ENCODE measurements around the gene IFNE. TPM values are rescaled to one million over a fixed set of nuclear protein-coding genes. Genes with fewer than 3 reads are reported as not detected.

The IFNE gene
- total RNA-seq, 1 experiment from 2014 or later: 3.5 TPM

DNA sequence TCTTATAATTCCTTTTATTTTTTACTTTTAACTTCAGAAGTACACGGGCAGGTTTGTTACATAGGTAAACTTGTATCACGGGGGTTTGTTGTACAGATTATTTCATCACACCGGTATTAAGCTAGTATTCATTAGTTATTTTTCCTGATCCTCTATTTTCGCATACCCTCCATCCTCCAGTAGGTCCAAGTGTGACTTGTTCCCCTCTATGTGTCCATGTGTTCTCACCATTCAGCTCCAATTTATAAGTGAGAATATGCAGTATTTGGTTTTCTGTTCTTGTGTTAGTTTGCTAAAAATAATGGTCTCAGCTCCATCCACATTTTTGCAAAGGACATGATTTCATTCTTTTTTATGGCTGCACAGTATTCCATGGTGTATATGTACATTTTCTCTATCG, 43.1 kb upstream of the IFNE start:
- Histone ChIP-seq H3F3A (ENCODE audit: insufficient read depth, low read depth) (peaks cover 20% of the 10 kb centered on the region; the same call in 1 of the 2 replicates), H3K9me2 (ENCODE audit: insufficient read depth) (no peaks in the 10 kb centered on the region), H3K36me3 (ENCODE audit: low read depth) (peaks cover 25% of the 10 kb centered on the region; the same call in 1 of the 2 replicates), H3K27ac (no peak overlapping the region), H3K27me3 (ENCODE audit: insufficient read depth, low read depth) (no peaks in the 10 kb centered on the region), H4K20me1 (ENCODE audit: insufficient read depth) (no peaks in the 10 kb centered on the region), H3K4me3 (no peak overlapping the region), H3K79me2 (ENCODE audit: low read depth) (peaks cover 3% of the 10 kb centered on the region), H2AFZ (no peak overlapping the region), H3K9me3 (ENCODE audit: insufficient read depth, low read depth) (peaks cover 5% of the 10 kb centered on the region; the same call in 1 of the 2 replicates), H3K4me2 (no peak overlapping the region), H3K4me1 (replicated peaks; ENCODE audit: insufficient read depth) (no peaks in the 10 kb centered on the region)
- ChIA-PET POLR2A (ENCODE audit: unreplicated experiment) (no interaction called here), CTCF (no interaction called here)
- TF ChIP-seq, protein P1, sequence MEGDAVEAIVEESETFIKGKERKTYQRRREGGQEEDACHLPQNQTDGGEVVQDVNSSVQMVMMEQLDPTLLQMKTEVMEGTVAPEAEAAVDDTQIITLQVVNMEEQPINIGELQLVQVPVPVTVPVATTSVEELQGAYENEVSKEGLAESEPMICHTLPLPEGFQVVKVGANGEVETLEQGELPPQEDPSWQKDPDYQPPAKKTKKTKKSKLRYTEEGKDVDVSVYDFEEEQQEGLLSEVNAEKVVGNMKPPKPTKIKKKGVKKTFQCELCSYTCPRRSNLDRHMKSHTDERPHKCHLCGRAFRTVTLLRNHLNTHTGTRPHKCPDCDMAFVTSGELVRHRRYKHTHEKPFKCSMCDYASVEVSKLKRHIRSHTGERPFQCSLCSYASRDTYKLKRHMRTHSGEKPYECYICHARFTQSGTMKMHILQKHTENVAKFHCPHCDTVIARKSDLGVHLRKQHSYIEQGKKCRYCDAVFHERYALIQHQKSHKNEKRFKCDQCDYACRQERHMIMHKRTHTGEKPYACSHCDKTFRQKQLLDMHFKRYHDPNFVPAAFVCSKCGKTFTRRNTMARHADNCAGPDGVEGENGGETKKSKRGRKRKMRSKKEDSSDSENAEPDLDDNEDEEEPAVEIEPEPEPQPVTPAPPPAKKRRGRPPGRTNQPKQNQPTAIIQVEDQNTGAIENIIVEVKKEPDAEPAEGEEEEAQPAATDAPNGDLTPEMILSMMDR (conservative IDR thresholded peaks at IDR 0.05): no peak
- TF ChIP-seq EZH2 (IDR thresholded peaks at IDR 0.05; ENCODE audit: low read depth): no peak
- no TSS peak for BruUV-seq (replicated peaks)
- no peak for DNase-seq
- intact Hi-C loops (cut with micrococcal nuclease; ENCODE audit: unreplicated experiment): no loop called here

GRCh38 chr9:21524099-21524830, 42.2 kb upstream of the IFNE start:
- Histone ChIP-seq H3K4me1 (replicated peaks; ENCODE audit: insufficient read depth) (no peaks in the 10 kb centered on the region), H3K9me3 (ENCODE audit: insufficient read depth, low read depth) (peaks cover 5% of the 10 kb centered on the region; the same call in 1 of the 2 replicates), H2AFZ (no peak overlapping the region), H3K36me3 (ENCODE audit: low read depth) (peaks cover 23% of the 10 kb centered on the region; the same call in 1 of the 2 replicates), H3F3A (ENCODE audit: insufficient read depth, low read depth) (peaks cover 20% of the 10 kb centered on the region; the same call in 1 of the 2 replicates), H3K27me3 (ENCODE audit: insufficient read depth, low read depth) (no peaks in the 10 kb centered on the region), H3K4me2 (no peak overlapping the region), H3K4me3 (no peak overlapping the region), H4K20me1 (ENCODE audit: insufficient read depth) (no peaks in the 10 kb centered on the region), H3K27ac (no peak overlapping the region), H3K9me2 (ENCODE audit: insufficient read depth) (no peaks in the 10 kb centered on the region), H3K79me2 (ENCODE audit: low read depth) (peaks cover 7% of the 10 kb centered on the region)
- BruUV-seq (replicated peaks): no TSS peak
- no peak for DNase-seq
- CTCF ChIA-PET: no interaction called here
- POLR2A ChIA-PET (ENCODE audit: unreplicated experiment): interaction anchor here (0.6 kb wide), 1 partner anchor 161 kb away, joined by 3 read pairs; no protein-coding TSS in a partner anchor
- intact Hi-C loops (cut with micrococcal nuclease; ENCODE audit: unreplicated experiment): no loop called here
- TF ChIP-seq EZH2 (IDR thresholded peaks at IDR 0.05; ENCODE audit: low read depth): no peak
- TF ChIP-seq, protein P1 (conservative IDR thresholded peaks at IDR 0.05): no peak

GRCh38 chr9:21523021-21524014, 41.2 kb upstream of the IFNE start:
- TF ChIP-seq EZH2 (IDR thresholded peaks at IDR 0.05; ENCODE audit: low read depth): no peak
- TF ChIP-seq, protein P1 (conservative IDR thresholded peaks at IDR 0.05): no peak
- Histone ChIP-seq H3K27me3 (ENCODE audit: insufficient read depth, low read depth) (no peaks in the 10 kb centered on the region), H3K36me3 (ENCODE audit: low read depth) (peaks cover 16% of the 10 kb centered on the region; the same call in 1 of the 2 replicates), H3F3A (ENCODE audit: insufficient read depth, low read depth) (peaks cover 20% of the 10 kb centered on the region; the same call in 1 of the 2 replicates), H4K20me1 (ENCODE audit: insufficient read depth) (no peaks in the 10 kb centered on the region), H3K4me3 (no peak overlapping the region), H3K27ac (no peak overlapping the region), H2AFZ (no peak overlapping the region), H3K4me1 (replicated peaks; ENCODE audit: insufficient read depth) (no peaks in the 10 kb centered on the region), H3K4me2 (no peak overlapping the region), H3K9me3 (ENCODE audit: insufficient read depth, low read depth) (peaks cover 5% of the 10 kb centered on the region; the same call in 1 of the 2 replicates), H3K9me2 (ENCODE audit: insufficient read depth) (no peaks in the 10 kb centered on the region), H3K79me2 (ENCODE audit: low read depth) (0 out of 2 replicates have a peak, but pooled peaks cover 4% of the 10 kb centered on the region)
- intact Hi-C loops (cut with micrococcal nuclease; ENCODE audit: unreplicated experiment): no loop called here
- CTCF ChIA-PET: no interaction called here
- DNase-seq: no peak
- POLR2A ChIA-PET (ENCODE audit: unreplicated experiment): interaction anchor here (0.6 kb wide), 1 partner anchor 160 kb away, joined by 3 read pairs; no protein-coding TSS in a partner anchor
- no TSS peak for BruUV-seq (replicated peaks)

Data from PC-9 (cell line).